Mammary epithelial cell (primary cell): Measurements from ENCODE around the gene BDKRB1.

Experiments
- CTCF ChIP-seq, 2 donors: IDR thresholded peaks in 1 of 2; conservative IDR thresholded peaks in 1 of 2; 2 replicates each; pipeline ENCODE4 v1.5.1; 2011 to 2012; ENCODE audit warnings: inconsistent platforms in 2 of 2, low read length in 2 of 2, mild to moderate bottlenecking in 2 of 2, control low read depth in 1 of 2, low read depth in 1 of 2; ENCODE audit not compliant: insufficient read depth in 1 of 2; ENCODE audit errors: extremely low read depth in 1 of 2
- EZH2 ChIP-seq: IDR thresholded peaks from 2 replicates; pipeline ENCODE4 v1.6.1; 2012; ENCODE audit warnings: low read length, inconsistent platforms, borderline replicate concordance

DNA sequence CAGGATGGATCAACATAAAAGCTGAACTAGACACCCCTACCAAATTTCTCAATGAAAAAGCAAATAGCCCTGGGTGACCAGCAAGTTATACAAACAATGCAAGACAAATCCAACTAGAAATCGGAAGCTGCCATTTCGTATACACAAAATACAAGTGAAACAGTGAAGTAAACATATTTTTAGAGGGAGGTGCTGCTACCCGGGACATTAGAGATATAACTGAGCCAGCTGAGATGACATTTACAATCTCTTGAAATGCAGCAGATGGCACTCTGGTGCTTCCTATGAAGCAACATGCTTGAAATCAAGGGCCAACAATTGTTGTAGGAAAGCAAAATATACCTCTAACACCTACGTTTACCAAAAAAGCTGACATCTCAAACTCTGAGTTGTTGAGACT is 25.5 kb downstream of the BDKRB1 start:
- TF ChIP-seq CTCF (conservative IDR thresholded peaks at IDR 0.05 in 1 of 2, IDR thresholded peaks at IDR 0.05 in 1 of 2; ENCODE audit: extremely low read depth in 1 of 2, insufficient read depth in 1 of 2, low read depth in 1 of 2, low read length in 2 of 2): no peak
- no peak for TF ChIP-seq EZH2
